GM13976 (cell line): Measurements from ENCODE around the gene FRK.

ENCODE experiments used
- DNase-seq: peaks from one replicate; pipeline ENCODE4 v3.0.0; 2012; ENCODE audit warnings: low spot score
- CTCF ChIP-seq: IDR thresholded peaks from 2 replicates; pipeline ENCODE4 v1.5.1; 2012; ENCODE audit warnings: borderline replicate concordance, mild to moderate bottlenecking; ENCODE audit not compliant: insufficient read depth; ENCODE audit errors: extremely low read depth, missing control alignments, control extremely low read depth
- in situ Hi-C: fragments of 300-500 bp; cut with MboI; formaldehyde crosslinking; loops from one replicate; pipeline ENCODE4 v1.12.0; 2022; ENCODE audit warnings: low sequenced_read_pairs, mixed read lengths, inconsistent platforms; ENCODE audit not compliant: unreplicated experiment

Gene FRK

GRCh38 chr6:115882174-115882573, 178.5 kb downstream of the FRK start:
- in situ Hi-C loops = loop anchor here (25.0 kb wide), 1 partner anchor 1145 kb away; no protein-coding TSS in a partner anchor
- no peak for DNase-seq
- no peak for TF ChIP-seq CTCF
